ENCODE measurements around the gene EML2. TPM values are rescaled to one million over a fixed set of nuclear protein-coding genes. Genes with fewer than 3 reads are reported as not detected.

The EML2 gene
- 0.40 TPM in 1 of 2 replicates, not detected in the other for polyA plus RNA-seq

GRCh38 chr19:45638930-45639729, at the start of gene EML2:
Gene EML2, minus strand, starts transcription at chr19:45639397. Its CDS starts 21 bp downstream, at chr19:45639376.

GRCh38 chr19:45667620-45668341, 28.6 kb upstream of the EML2 start, which contains the start of gene GIPR:
Gene GIPR, plus strand, starts transcription at chr19:45668221. Its CDS starts 1,300 bp downstream, at chr19:45669521.

GRCh38 chr19:45601524-45602374, 37.4 kb downstream of the EML2 start, which contains the start of gene GPR4:
Gene GPR4, minus strand, starts transcription at chr19:45602212. Its CDS starts 10,346 bp downstream, at chr19:45591866.

GRCh38 chr19:45584332-45585157, 54.7 kb downstream of the EML2 start, which contains the start of gene OPA3:
Gene OPA3, minus strand, starts transcription at chr19:45584802. Its CDS starts 38 bp downstream, at chr19:45584764.

Other genes with a start within 250 kb of the EML2 start
- gene PPP1R13L, start 234.3 kb downstream of the EML2 start, polyA plus RNA-seq, result not detected in 2 replicates
- gene POLR1G, start 232.8 kb downstream of the EML2 start, polyA plus RNA-seq, result 0.99 and 1.5 TPM in 2 replicates
- 21.0 and 25.6 TPM in 2 replicates for gene ERCC1, start 215.5 kb downstream of the EML2 start, polyA plus RNA-seq
- gene FOSB, start 171.4 kb downstream of the EML2 start, polyA plus RNA-seq, result not detected in 2 replicates
- gene RTN2, start 142.3 kb downstream of the EML2 start, polyA plus RNA-seq, result 1.6 TPM in 1 of 2 replicates, not detected in the other
- gene PPM1N, start 141.0 kb downstream of the EML2 start, polyA plus RNA-seq, result 0.30 TPM in 1 of 2 replicates, not detected in the other
- not detected in 2 replicates for gene VASP, start 131.9 kb downstream of the EML2 start, polyA plus RNA-seq
- 0.65 and 0.97 TPM in 2 replicates for gene OPA3, start 54.6 kb downstream of the EML2 start, polyA plus RNA-seq
- gene GPR4, start 37.2 kb downstream of the EML2 start, polyA plus RNA-seq, result not detected in 2 replicates
- gene GIPR, start 28.8 kb upstream of the EML2 start, polyA plus RNA-seq, result not detected in 2 replicates
- gene SNRPD2, start 52.6 kb upstream of the EML2 start, polyA plus RNA-seq, result 825 and 870 TPM in 2 replicates
- 0.39 and 1.7 TPM in 2 replicates for gene QPCTL, start 53.3 kb upstream of the EML2 start, polyA plus RNA-seq
- gene FBXO46, start 91.5 kb upstream of the EML2 start, polyA plus RNA-seq, result 0.42 and 0.56 TPM in 2 replicates
- not detected in 2 replicates for gene MEIOSIN, start 94.0 kb upstream of the EML2 start, polyA plus RNA-seq
- gene SIX5, start 129.9 kb upstream of the EML2 start, polyA plus RNA-seq, result not detected in 2 replicates
- 0.67 and 1.2 TPM in 2 replicates for gene DMPK, start 143.1 kb upstream of the EML2 start, polyA plus RNA-seq
- 5.3 and 6.8 TPM in 2 replicates for gene DMWD, start 153.4 kb upstream of the EML2 start, polyA plus RNA-seq
- gene RSPH6A, start 175.9 kb upstream of the EML2 start, polyA plus RNA-seq, result not detected in 2 replicates
- gene SYMPK, start 223.8 kb upstream of the EML2 start, polyA plus RNA-seq, result 0.63 and 1.2 TPM in 2 replicates
- not detected in 2 replicates for gene FOXA3, start 224.9 kb upstream of the EML2 start, polyA plus RNA-seq
- 0.77 and 1.9 TPM in 2 replicates for gene IRF2BP1, start 246.7 kb upstream of the EML2 start, polyA plus RNA-seq

Data from Purkinje cell (primary cell).